ENCODE data around the gene KRTAP12-1. TPM values are rescaled to one million over a fixed set of nuclear protein-coding genes. Genes with fewer than 3 reads are reported as not detected.
"Not testable (repeated sequence)": the region's sequence is repeated elsewhere in the genome, so short reads cannot be mapped to it uniquely, and the experiment has no call there.

Gene KRTAP12-1
- total and polyA plus RNA-seq, 7 donors = not detected

DNA sequence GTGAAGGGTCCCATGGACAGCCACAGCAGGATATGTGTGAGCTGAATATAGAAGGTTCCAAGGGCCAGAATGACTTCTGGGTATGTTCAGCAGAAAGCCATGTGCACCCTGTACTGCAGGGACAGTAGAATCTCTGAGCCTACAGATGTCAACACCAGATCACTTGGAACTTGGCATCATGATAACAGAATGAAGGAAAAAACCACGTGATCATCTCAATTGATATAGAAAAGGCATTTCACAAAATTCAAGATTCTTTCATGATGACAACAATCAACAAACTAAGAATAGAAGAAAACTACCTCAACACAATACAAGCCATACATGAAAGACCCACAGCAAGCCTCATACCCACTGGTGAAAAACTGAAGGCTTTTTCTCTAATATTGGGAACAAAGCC lies 14.4 kb downstream of the KRTAP12-1 start:
- TF ChIP-seq, protein P1, sequence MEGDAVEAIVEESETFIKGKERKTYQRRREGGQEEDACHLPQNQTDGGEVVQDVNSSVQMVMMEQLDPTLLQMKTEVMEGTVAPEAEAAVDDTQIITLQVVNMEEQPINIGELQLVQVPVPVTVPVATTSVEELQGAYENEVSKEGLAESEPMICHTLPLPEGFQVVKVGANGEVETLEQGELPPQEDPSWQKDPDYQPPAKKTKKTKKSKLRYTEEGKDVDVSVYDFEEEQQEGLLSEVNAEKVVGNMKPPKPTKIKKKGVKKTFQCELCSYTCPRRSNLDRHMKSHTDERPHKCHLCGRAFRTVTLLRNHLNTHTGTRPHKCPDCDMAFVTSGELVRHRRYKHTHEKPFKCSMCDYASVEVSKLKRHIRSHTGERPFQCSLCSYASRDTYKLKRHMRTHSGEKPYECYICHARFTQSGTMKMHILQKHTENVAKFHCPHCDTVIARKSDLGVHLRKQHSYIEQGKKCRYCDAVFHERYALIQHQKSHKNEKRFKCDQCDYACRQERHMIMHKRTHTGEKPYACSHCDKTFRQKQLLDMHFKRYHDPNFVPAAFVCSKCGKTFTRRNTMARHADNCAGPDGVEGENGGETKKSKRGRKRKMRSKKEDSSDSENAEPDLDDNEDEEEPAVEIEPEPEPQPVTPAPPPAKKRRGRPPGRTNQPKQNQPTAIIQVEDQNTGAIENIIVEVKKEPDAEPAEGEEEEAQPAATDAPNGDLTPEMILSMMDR (IDR thresholded peaks at IDR 0.05) = no peak
- Histone ChIP-seq H3K9me3 (no peaks in the 10 kb centered on the region), H3K4me3 (no peak overlapping the region), H3K27ac (no peak overlapping the region), H3K27me3 (ENCODE audit: insufficient read depth in 3 of 3, low read length in 2 of 3) (peaks cover 0 to 18% (median 0%) of the 10 kb centered on the region in 3 donors), H3K36me3 (ENCODE audit: insufficient read depth in 1 of 2, low read depth in 1 of 2) (no peaks in the 10 kb centered on the region), H3K4me1 (no peaks in the 10 kb centered on the region)
- intact Hi-C loops (cut with DNase I) = no loop called here
- ATAC-seq = no peak
- 58 to 86% (median 59%) methylated on average over 1 of the region's 1 CpG for WGBS, 3 donors
- DNase-seq = no peak

DNA sequence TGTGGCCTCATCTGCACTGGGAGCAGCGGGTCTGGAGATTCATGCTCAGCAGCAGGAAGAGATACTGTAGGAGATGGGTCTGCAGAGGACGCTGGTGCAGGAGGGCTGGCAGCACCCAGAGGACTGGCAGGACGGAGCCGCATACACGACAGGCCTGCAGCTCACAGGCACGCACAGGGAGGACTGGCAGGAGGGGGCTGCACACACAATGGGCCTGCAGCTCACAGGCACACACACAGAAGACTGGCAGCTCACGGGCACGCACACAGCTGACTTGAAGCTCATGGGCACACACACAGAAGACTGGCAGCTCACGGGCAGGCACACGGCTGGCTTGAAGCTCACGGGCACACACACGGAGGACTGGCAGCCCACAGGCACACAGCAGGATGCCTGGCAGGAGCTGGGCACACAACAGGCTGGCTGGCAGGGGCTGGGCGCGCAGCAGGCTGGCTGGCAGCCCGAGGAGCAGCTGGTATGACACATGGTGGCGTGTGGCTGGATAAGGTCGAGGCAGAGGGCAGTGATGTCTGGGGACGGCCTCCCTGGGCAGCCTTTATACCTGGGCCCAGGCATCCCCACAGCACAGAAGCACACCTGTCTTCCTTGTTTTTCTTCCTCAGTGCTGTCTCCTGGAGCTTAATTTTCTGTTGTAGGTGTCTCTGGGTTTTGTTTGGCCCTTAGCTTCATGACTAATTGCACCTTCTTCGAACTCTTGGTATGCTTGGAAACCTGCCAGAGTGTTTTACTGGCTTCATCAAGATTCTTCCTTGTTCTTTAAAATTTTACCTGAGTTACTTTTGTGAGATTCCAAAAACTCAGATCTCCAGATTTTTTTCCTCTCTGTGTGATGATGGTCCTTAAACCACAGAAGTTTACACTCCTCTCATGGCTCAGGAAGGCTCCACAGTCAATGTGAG lies 15.3 kb downstream of the KRTAP12-1 start, which contains the start of gene KRTAP12-2:
Gene KRTAP12-2, minus strand, starts transcription at position 527 of the 920 bp plus-strand sequence. Its CDS starts 41 bp downstream, at position 486.
- TF ChIP-seq, protein P1 (IDR thresholded peaks at IDR 0.05) = no peak
- H3K36me3 ChIP-seq (ENCODE audit: insufficient read depth in 1 of 2, low read depth in 1 of 2) = no peaks in the 10 kb centered on the region
- H3K4me1 ChIP-seq = no peaks in the 10 kb centered on the region
- H3K27ac ChIP-seq = no peak within 1 kb of the TSS
- no peak within 1 kb of the TSS for H3K4me3 ChIP-seq
- DNase-seq (no peak), ATAC-seq (peak in 3 of 4 donors; percentile 30 to 56 (median 41))
- intact Hi-C loops (cut with DNase I) = no loop called here
- 22 to 34% (median 24%) methylated on average over 19 of the region's 19 CpGs for WGBS, 3 donors
- H3K9me3 ChIP-seq = no peaks in the 10 kb centered on the region
- peaks cover 0 to 18% (median 0%) of the 10 kb centered on the region in 3 donors for H3K27me3 ChIP-seq (ENCODE audit: insufficient read depth in 3 of 3, low read length in 2 of 3)

DNA sequence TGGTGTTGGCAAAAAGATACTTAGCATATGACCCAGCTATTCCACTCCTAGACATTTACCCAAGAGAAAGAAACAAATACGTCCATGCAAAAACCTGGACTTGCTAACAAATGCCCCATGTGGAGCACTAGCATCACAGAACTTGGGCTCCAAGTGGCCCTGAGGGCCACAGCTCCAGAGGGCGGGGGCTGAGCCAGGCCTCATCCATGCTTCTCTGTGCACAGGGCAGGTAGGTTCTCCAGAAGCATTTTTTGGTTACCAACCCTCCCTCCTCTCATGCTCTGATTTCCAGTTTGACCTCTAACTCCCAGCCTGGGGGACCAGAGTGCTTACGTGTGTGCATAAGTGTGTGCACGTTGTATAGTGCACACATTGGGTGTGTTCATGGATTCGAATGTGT lies 17.3 kb downstream of the KRTAP12-1 start:
- ATAC-seq = no peak
- TF ChIP-seq, protein P1 (IDR thresholded peaks at IDR 0.05) = no peak
- H3K4me3 ChIP-seq = no peak overlapping the region

DNA sequence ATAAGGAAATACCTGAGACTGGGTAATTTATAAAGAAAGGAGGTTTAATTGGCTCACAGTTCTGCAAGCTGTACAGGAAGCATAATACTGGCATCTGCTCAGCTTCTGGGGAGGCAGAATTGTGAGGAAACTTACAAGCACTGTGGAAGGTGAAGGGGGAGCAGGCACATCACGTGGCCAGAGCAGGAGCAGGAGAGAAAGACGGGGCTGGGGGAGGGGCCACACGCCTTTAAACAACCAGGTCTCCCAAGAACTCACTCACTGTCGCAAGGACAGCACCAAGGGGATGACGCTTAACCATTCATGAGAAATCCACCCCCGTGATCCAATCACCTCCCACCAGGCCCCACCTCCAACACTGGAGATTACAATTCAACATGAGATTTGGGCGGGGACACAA lies 20.4 kb downstream of the KRTAP12-1 start:
- peaks cover 0 to 37% (median 5%) of the 10 kb centered on the region in 3 donors for H3K27me3 ChIP-seq (ENCODE audit: insufficient read depth in 3 of 3, low read length in 2 of 3)
- H3K4me3 ChIP-seq; ATAC-seq; H3K36me3 ChIP-seq (ENCODE audit: insufficient read depth in 1 of 2, low read depth in 1 of 2); H3K4me1 ChIP-seq; H3K27ac ChIP-seq; H3K9me3 ChIP-seq; intact Hi-C loops (cut with DNase I); DNase-seq: not testable (repeated sequence)
- 55 to 64% (median 58%) methylated on average over 7 of the region's 7 CpGs for WGBS, 3 donors

More for the DNA sequence above, 17.3 kb downstream of the KRTAP12-1 start:
- intact Hi-C loops (cut with DNase I) = no loop called here
- 86 to 94% (median 88%) methylated on average over 5 of the region's 5 CpGs for WGBS, 3 donors
- no peaks in the 10 kb centered on the region for H3K9me3 ChIP-seq
- no peak overlapping the region for H3K27ac ChIP-seq
- H3K36me3 ChIP-seq (ENCODE audit: insufficient read depth in 1 of 2, low read depth in 1 of 2) = no peaks in the 10 kb centered on the region
- H3K4me1 ChIP-seq = no peaks in the 10 kb centered on the region
- H3K27me3 ChIP-seq (ENCODE audit: insufficient read depth in 3 of 3, low read length in 2 of 3) = peaks cover 0 to 19% (median 5%) of the 10 kb centered on the region in 3 donors
- DNase-seq = no peak

DNA sequence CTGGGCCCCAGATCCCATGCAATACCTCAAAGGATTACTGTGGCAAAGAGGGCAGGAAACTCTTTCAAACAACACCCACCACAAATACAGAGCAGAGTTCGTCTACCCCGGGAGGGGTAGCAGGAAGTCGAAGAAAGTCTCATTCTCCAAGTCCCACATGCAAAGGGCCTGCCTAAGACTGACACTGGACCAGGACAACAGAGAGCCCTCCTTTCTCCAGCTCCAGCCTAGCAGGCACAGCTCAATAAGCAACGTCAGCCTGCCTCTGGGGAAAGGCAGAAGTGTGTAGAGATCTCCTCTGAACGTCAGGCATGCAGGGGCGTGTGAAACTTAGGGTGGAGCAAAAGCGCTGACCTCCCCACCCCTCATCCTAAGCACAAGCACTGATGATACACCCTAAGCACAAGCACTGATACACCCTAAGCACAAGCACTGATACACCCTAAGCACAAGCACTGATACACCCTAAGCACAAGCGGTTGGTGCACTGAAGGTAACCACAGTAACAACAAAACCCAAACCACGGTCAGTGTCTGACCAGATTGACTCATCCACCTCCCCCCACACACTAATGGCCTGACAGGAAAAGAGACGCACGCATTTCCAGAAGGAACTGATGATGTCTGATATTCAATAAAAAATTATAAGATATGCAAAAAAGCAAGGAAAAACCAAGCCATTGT lies 22.9 kb downstream of the KRTAP12-1 start:
- Histone ChIP-seq H3K4me1 (no peaks in the 10 kb centered on the region), H3K27ac (no peak overlapping the region), H3K4me3 (no peak overlapping the region), H3K36me3 (ENCODE audit: insufficient read depth in 1 of 2, low read depth in 1 of 2) (no peaks in the 10 kb centered on the region), H3K9me3 (no peaks in the 10 kb centered on the region), H3K27me3 (ENCODE audit: insufficient read depth in 3 of 3, low read length in 2 of 3) (peaks cover 2 to 46% (median 5%) of the 10 kb centered on the region in 3 donors)
- WGBS, 3 donors = 52 to 63% (median 55%) methylated on average over 11 of the region's 11 CpGs
- intact Hi-C loops (cut with DNase I) = no loop called here
- DNase-seq = no peak
- TF ChIP-seq, protein P1 (IDR thresholded peaks at IDR 0.05) = no peak
- no peak for ATAC-seq
